Fibroblast of pulmonary artery (primary cell): ENCODE measurements around the gene OR2T10.

Experiments used
- DNase-seq: peaks from one replicate; pipeline ENCODE4 v3.0.0-alpha.2; 2010; ENCODE audit warnings: low read depth
- H3K4me3 ChIP-seq: replicated peaks from 2 replicates; pipeline ENCODE4 v1.5.1; 2011; ENCODE audit warnings: low read depth, mild to moderate bottlenecking, control low read depth, low read length, moderate library complexity
- TF ChIP-seq, protein P1 (sequence below): IDR thresholded peaks from 2 replicates; pipeline ENCODE4 v1.5.1; 2011; ENCODE audit warnings: mild to moderate bottlenecking, control low read depth, low read length, inconsistent platforms; ENCODE audit errors: missing control alignments

Gene OR2T10

DNA sequence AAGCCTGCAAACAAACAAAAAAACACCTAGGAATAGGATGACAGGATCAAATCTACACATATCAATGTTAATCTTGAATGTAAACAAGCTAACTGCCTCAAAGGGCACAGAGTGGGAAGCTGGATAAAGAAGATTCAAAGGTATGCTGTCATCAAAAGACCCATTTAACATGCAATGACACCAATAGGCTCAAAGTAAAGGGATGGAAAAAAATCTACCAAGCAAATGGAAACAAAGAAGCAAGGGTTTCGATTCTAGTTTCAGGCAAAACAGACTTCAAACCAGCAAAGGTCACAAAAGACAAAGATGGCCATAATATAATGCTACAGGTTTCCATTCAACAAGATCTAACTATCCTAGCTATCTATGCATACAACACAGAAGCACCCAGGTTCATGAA, 16.2 kb upstream of the OR2T10 start:
- TF ChIP-seq, protein P1, sequence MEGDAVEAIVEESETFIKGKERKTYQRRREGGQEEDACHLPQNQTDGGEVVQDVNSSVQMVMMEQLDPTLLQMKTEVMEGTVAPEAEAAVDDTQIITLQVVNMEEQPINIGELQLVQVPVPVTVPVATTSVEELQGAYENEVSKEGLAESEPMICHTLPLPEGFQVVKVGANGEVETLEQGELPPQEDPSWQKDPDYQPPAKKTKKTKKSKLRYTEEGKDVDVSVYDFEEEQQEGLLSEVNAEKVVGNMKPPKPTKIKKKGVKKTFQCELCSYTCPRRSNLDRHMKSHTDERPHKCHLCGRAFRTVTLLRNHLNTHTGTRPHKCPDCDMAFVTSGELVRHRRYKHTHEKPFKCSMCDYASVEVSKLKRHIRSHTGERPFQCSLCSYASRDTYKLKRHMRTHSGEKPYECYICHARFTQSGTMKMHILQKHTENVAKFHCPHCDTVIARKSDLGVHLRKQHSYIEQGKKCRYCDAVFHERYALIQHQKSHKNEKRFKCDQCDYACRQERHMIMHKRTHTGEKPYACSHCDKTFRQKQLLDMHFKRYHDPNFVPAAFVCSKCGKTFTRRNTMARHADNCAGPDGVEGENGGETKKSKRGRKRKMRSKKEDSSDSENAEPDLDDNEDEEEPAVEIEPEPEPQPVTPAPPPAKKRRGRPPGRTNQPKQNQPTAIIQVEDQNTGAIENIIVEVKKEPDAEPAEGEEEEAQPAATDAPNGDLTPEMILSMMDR, result no peak
- no peak for DNase-seq

DNA sequence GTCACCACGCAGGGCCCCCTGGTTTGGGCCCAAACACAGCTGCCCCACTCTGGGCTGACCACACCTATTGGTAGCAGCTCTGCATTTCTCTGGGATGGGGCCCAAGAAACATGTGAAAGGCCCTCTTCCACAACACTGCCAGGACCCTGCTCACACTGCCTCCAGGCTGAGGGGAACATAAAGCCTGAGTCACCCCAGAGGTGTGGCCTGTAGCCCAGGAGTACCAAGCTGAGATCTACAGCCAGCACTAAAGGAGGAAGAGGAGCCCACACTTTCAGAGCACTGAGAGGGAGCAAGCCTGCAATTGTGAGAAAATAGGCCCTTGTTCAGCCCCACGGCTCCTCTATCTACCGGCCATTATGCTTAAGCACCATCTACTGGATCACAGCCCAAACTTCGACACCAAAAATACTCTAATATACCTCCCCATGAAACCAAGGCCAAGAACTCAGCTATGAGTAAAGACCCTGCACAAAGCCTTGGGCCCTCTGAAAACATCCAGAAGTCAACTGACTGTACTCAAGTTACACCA, 14.4 kb upstream of the OR2T10 start:
- TF ChIP-seq, protein P1, result no peak
- no peak for DNase-seq
- H3K4me3 ChIP-seq, result no peak overlapping the region

More for the DNA sequence above, 16.2 kb upstream of the OR2T10 start:
- H3K4me3 ChIP-seq, result no peak overlapping the region

DNA sequence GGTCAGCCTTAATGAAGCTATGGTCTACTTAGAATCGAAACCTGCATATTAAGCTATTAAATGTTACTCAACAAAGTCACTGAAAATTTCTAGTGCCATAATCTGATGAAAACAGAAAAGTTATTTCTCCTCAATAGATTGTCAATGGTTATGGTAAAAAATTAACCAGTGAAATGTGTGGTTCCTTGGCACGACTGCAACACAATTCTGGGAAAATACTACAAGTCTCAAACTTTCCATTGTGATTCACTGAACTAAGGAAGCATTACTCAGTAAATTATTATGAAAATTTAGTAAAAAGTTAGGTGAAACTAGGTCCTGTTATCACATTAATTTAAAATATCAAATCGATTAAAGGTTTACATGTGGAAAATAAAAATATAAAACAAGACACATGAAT, 12.8 kb upstream of the OR2T10 start:
- H3K4me3 ChIP-seq, result no peak overlapping the region
- TF ChIP-seq, protein P1, result no peak
- no peak for DNase-seq

DNA sequence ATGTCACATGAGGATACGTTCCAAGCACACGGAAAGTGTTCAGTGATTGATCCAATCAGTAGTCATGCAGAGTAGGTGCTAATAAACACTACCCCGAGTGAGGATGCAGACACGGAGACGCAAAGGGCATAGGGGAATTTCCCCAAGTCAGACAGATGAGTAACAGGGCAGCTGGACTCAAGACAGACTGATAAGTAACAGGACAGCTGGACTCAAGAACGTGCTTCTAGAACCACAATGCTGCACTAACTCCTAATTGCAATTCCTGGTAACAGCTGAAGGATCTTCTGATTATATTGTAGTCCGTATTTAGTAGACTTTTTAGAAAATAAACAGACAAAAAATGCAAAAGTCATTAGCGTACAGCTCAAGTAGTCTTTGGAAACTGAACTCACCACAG, 1.9 kb upstream of the OR2T10 start:
- DNase-seq, result no peak
- TF ChIP-seq, protein P1, result no peak
- H3K4me3 ChIP-seq, result no peak overlapping the region

DNA sequence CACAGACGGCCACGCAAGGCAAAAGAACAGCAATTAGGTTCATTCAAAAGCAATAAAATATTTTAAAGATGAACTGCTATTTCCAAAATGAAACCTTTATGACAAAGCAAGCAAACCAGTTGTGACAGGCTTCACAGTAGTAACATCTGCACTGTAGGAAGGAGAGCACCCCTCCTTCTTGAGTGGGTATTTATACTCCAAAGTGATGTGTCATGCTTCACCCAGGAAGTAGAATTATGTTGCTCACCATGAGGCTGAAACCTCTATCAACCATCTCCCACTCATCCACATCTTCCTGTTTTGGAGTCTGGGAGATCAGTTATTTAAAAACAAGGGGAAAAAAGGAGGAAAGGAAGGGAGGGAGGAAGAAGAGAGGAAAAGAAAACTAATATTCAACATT, 885 bp downstream of the OR2T10 start:
- DNase-seq, result no peak
- H3K4me3 ChIP-seq, result no peak overlapping the region
- TF ChIP-seq, protein P1, result no peak

DNA sequence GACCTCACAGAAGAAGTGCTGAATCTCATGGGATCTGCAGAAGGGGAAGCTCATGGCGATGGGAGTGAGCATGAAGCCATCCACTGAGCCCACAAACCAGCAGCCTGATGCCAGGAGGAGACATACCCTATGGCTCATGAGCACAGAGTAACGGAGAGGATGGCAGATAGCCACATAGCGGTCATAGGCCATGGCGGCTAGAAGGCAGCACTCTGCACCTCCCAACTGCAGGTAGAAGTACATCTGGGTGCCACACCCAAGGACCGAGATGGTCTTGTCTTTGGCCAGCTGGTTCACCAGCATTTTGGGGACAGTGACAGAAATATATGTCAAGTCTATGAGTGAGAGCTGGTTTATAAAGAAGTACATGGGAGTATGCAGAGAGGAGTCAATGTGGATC, 4.3 kb downstream of the OR2T10 start:
- DNase-seq, result no peak
- TF ChIP-seq, protein P1, result no peak
- H3K4me3 ChIP-seq, result no peak overlapping the region

DNA sequence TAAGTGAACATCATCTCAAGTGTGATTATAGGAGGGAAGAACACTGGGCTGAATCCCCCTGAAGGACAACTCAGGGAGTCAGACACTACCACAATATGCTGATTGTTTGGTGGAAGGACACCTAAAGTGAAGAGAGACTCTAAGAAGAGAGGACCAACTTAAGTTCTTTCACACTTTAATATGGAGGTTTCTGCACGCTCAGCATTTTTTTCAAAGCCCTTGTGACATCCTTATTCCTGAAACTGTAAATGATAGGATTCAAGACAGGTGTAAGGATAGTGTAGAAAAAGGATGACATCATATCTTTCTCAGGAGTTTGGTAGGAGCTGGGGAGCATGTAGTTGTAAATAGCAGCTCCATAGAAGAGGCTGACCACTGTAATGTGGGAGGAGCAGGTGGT, 4.8 kb downstream of the OR2T10 start:
- TF ChIP-seq, protein P1, result no peak
- no peak for DNase-seq
- H3K4me3 ChIP-seq, result no peak overlapping the region
